22Rv1 (cell line): ENCODE results near the gene USP24.

ENCODE experiments used
- ZFX ChIP-seq: fragments of 450-650 bp; IDR thresholded peaks from 2 replicates; pipeline ENCODE4 v1.6.1; 2017; ENCODE audit warnings: antibody characterized with exemption, borderline replicate concordance
- TF ChIP-seq, protein P1 (sequence below): fragments of 450-650 bp; IDR thresholded peaks from 2 replicates; pipeline ENCODE4 v1.5.1; 2017; ENCODE audit warnings: mild to moderate bottlenecking

GRCh38 chr1:55144886-55145285, 70.3 kb downstream of the USP24 start:
- TF ChIP-seq, protein P1, sequence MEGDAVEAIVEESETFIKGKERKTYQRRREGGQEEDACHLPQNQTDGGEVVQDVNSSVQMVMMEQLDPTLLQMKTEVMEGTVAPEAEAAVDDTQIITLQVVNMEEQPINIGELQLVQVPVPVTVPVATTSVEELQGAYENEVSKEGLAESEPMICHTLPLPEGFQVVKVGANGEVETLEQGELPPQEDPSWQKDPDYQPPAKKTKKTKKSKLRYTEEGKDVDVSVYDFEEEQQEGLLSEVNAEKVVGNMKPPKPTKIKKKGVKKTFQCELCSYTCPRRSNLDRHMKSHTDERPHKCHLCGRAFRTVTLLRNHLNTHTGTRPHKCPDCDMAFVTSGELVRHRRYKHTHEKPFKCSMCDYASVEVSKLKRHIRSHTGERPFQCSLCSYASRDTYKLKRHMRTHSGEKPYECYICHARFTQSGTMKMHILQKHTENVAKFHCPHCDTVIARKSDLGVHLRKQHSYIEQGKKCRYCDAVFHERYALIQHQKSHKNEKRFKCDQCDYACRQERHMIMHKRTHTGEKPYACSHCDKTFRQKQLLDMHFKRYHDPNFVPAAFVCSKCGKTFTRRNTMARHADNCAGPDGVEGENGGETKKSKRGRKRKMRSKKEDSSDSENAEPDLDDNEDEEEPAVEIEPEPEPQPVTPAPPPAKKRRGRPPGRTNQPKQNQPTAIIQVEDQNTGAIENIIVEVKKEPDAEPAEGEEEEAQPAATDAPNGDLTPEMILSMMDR: no peak
- no peak for TF ChIP-seq ZFX
